Mononuclear cell (primary cell): ENCODE results near the gene CNGA4. TPM values are rescaled to one million over a fixed set of nuclear protein-coding genes. Genes with fewer than 3 reads are reported as not detected.
"Not testable (repeated sequence)": the region's sequence is repeated elsewhere in the genome, so short reads cannot be mapped to it uniquely, and the experiment has no call there.

ENCODE experiments used
- H3K27me3 ChIP-seq: 2 replicates; pipeline ENCODE4 v1.6.0; 2011; ENCODE audit warnings: low read length, control low read depth; ENCODE audit not compliant: insufficient read depth
- H3K4me1 ChIP-seq: 2 replicates; pipeline ENCODE4 v1.5.1; 2011; ENCODE audit warnings: mild to moderate bottlenecking, low read length, control low read depth; ENCODE audit not compliant: insufficient read depth
- H3K4me3 ChIP-seq: 2 replicates; pipeline ENCODE4 v1.5.1; 2011; ENCODE audit warnings: mild to moderate bottlenecking, low read length, moderate library complexity
- H3K9me3 ChIP-seq: 2 replicates; pipeline ENCODE4 v1.5.1; 2011; ENCODE audit warnings: low read depth, mild to moderate bottlenecking, control low read depth, low read length
- total RNA-seq: library from RNA; depleted of rRNA; stranded (reverse); fragments of >200 nt; gene quantifications from one replicate; pipeline ENCODE4 v1.2.3, GENCODE V29; 2012

CNGA4 gene
- total RNA-seq, 1 donor: 0.21 TPM

- no peaks in the 10 kb centered on the region for H3K9me3 ChIP-seq
- H3K4me1 ChIP-seq: peaks cover 32% of the 10 kb centered on the region
- H3K27me3 ChIP-seq: no peaks in the 10 kb centered on the region
- no peak overlapping the region for H3K4me3 ChIP-seq
Observed at GRCh38 chr11:6237761-6238302, 1.1 kb upstream of the CNGA4 start.

- Histone ChIP-seq H3K4me1 (peaks cover 17% of the 10 kb centered on the region), H3K4me3 (no peak overlapping the region), H3K27me3 (no peaks in the 10 kb centered on the region), H3K9me3 (no peaks in the 10 kb centered on the region)
Observed at GRCh38 chr11:6240139-6240538, 1.2 kb downstream of the CNGA4 start.

- no peak overlapping the region for H3K4me3 ChIP-seq
- no peaks in the 10 kb centered on the region for H3K9me3 ChIP-seq
- peaks cover 11% of the 10 kb centered on the region for H3K4me1 ChIP-seq
- H3K27me3 ChIP-seq: no peaks in the 10 kb centered on the region
Observed at GRCh38 chr11:6240781-6241180, 1.9 kb downstream of the CNGA4 start.

- Histone ChIP-seq H3K27me3 (no peaks in the 10 kb centered on the region), H3K4me1 (peaks cover 11% of the 10 kb centered on the region), H3K4me3 (no peak overlapping the region), H3K9me3 (no peaks in the 10 kb centered on the region)
Observed at GRCh38 chr11:6241316-6241715, 2.4 kb downstream of the CNGA4 start.

- H3K9me3 ChIP-seq: no peaks in the 10 kb centered on the region
- no peak overlapping the region for H3K4me3 ChIP-seq
- H3K27me3 ChIP-seq: no peaks in the 10 kb centered on the region
- H3K4me1 ChIP-seq: peaks cover 6% of the 10 kb centered on the region
Observed at GRCh38 chr11:6245536-6245935, 6.6 kb downstream of the CNGA4 start.

GRCh38 chr11:6248248-6248647, 9.4 kb downstream of the CNGA4 start:
- no peaks in the 10 kb centered on the region for H3K27me3 ChIP-seq
- H3K9me3 ChIP-seq: no peaks in the 10 kb centered on the region
- H3K4me3 ChIP-seq: no peak overlapping the region
- H3K4me1 ChIP-seq: no peaks in the 10 kb centered on the region

GRCh38 chr11:6248897-6249296, 10.0 kb downstream of the CNGA4 start:
- H3K4me1 ChIP-seq, H3K4me3 ChIP-seq, H3K9me3 ChIP-seq, H3K27me3 ChIP-seq: not testable (repeated sequence)

GRCh38 chr11:6249770-6250555, 11.1 kb downstream of the CNGA4 start:
- Histone ChIP-seq H3K4me3 (no peak overlapping the region), H3K4me1 (no peaks in the 10 kb centered on the region), H3K9me3 (no peaks in the 10 kb centered on the region), H3K27me3 (no peaks in the 10 kb centered on the region)

GRCh38 chr11:6251120-6251733, 12.3 kb downstream of the CNGA4 start:
- Histone ChIP-seq H3K9me3 (no peaks in the 10 kb centered on the region), H3K4me3 (no peak overlapping the region), H3K4me1 (no peaks in the 10 kb centered on the region), H3K27me3 (peaks cover 8% of the 10 kb centered on the region)

GRCh38 chr11:6251990-6252473, 13.1 kb downstream of the CNGA4 start:
- Histone ChIP-seq H3K27me3 (peaks cover 16% of the 10 kb centered on the region), H3K9me3 (no peaks in the 10 kb centered on the region), H3K4me3 (no peak overlapping the region), H3K4me1 (no peaks in the 10 kb centered on the region)

- H3K9me3 ChIP-seq: no peaks in the 10 kb centered on the region
Observed at GRCh38 chr11:6253197-6253596, 14.3 kb downstream of the CNGA4 start.

GRCh38 chr11:6258141-6258540, 19.3 kb downstream of the CNGA4 start:
- Histone ChIP-seq H3K9me3 (no peaks in the 10 kb centered on the region), H3K4me1 (peaks cover 15% of the 10 kb centered on the region), H3K4me3 (no peak overlapping the region), H3K27me3 (peaks cover 73% of the 10 kb centered on the region)

More at GRCh38 chr11:6253197-6253596, 14.3 kb downstream of the CNGA4 start:
- Histone ChIP-seq H3K4me1 (no peaks in the 10 kb centered on the region), H3K4me3 (no peak overlapping the region), H3K27me3 (peaks cover 28% of the 10 kb centered on the region)

- Histone ChIP-seq H3K9me3 (no peaks in the 10 kb centered on the region), H3K4me1 (peaks cover 15% of the 10 kb centered on the region), H3K4me3 (no peak overlapping the region), H3K27me3 (peaks cover 78% of the 10 kb centered on the region)
Observed at GRCh38 chr11:6258571-6259081, 19.7 kb downstream of the CNGA4 start.

GRCh38 chr11:6260207-6260726, 21.4 kb downstream of the CNGA4 start:
- Histone ChIP-seq H3K4me1 (peaks cover 15% of the 10 kb centered on the region), H3K27me3 (peaks cover 93% of the 10 kb centered on the region), H3K4me3 (no peak overlapping the region), H3K9me3 (no peaks in the 10 kb centered on the region)

GRCh38 chr11:6263662-6264061, 24.8 kb downstream of the CNGA4 start:
- Histone ChIP-seq H3K27me3 (peaks cover 67% of the 10 kb centered on the region), H3K9me3 (no peaks in the 10 kb centered on the region), H3K4me1 (peaks cover 13% of the 10 kb centered on the region), H3K4me3 (no peak overlapping the region)
